Stimulated activated CD4-positive, alpha-beta T cell treated with anti-CD3 and anti-CD28 coated beads, TNF-alpha, amount 100 ng/mL, for 4 hours (primary cell): ENCODE measurements around the gene LRWD1.
"Not testable (repeated sequence)": the region's sequence is repeated elsewhere in the genome, so short reads cannot be mapped to it uniquely, and the experiment has no call there.

Experiments
- DNase-seq, 3 experiments: peaks; one replicate each; pipeline ENCODE4 v3.0.0-alpha.2; 2020; ENCODE audit warnings: low read depth in 3 of 3

The LRWD1 gene

GRCh38 chr7:102444961-102445673 lies 19.7 kb upstream of the LRWD1 start:
- no peak for DNase-seq

GRCh38 chr7:102445674-102446071 lies 19.1 kb upstream of the LRWD1 start:
- DNase-seq, result no peak

- no peak for DNase-seq
These were observed 18.2 kb upstream of the LRWD1 start for GRCh38 chr7:102446387-102447156.

- DNase-seq, result no peak
These were observed 17.5 kb upstream of the LRWD1 start for GRCh38 chr7:102447311-102447710.

- DNase-seq, result no peak
These were observed 15.6 kb upstream of the LRWD1 start for GRCh38 chr7:102449136-102449535.

GRCh38 chr7:102450242-102450641 lies 14.5 kb upstream of the LRWD1 start:
- peak in 2 of 3 experiments; percentile 29 to 34 for DNase-seq

- DNase-seq, result no peak
These were observed 13.3 kb upstream of the LRWD1 start for GRCh38 chr7:102451371-102452054.

GRCh38 chr7:102452451-102452850 lies 12.3 kb upstream of the LRWD1 start:
- no peak for DNase-seq

GRCh38 chr7:102453319-102453718 lies 11.5 kb upstream of the LRWD1 start:
- no peak for DNase-seq

GRCh38 chr7:102454468-102454867 lies 10.3 kb upstream of the LRWD1 start:
- DNase-seq, result no peak

- DNase-seq, result not testable (repeated sequence)
These were observed 9.9 kb upstream of the LRWD1 start for GRCh38 chr7:102454932-102455331.

- DNase-seq, result no peak
These were observed 9.2 kb upstream of the LRWD1 start for GRCh38 chr7:102455596-102455995.

- no peak for DNase-seq
These were observed 8.5 kb upstream of the LRWD1 start for GRCh38 chr7:102456327-102456726.

- DNase-seq, result no peak
These were observed 7.3 kb upstream of the LRWD1 start for GRCh38 chr7:102457352-102457924.

- no peak for DNase-seq
These were observed 5.5 kb upstream of the LRWD1 start for GRCh38 chr7:102459221-102459844.

GRCh38 chr7:102460467-102460866 lies 4.3 kb upstream of the LRWD1 start:
- no peak for DNase-seq

- no peak for DNase-seq
These were observed 775 bp upstream of the LRWD1 start for GRCh38 chr7:102463841-102464576.

- DNase-seq, result no peak
These were observed 1.3 kb downstream of the LRWD1 start for GRCh38 chr7:102466097-102466496.

- no peak for DNase-seq
These were observed 3.0 kb downstream of the LRWD1 start for GRCh38 chr7:102467581-102468477.
